CD4-positive, alpha-beta T cell treated with Interleukin-4 for 1 hour (primary cell): ENCODE results near the gene RPS15A.
"Not testable (repeated sequence)": the region's sequence is repeated elsewhere in the genome, so short reads cannot be mapped to it uniquely, and the experiment has no call there.

ENCODE experiments used
- DNase-seq, 2 donors: peaks; one replicate each; pipeline ENCODE4 v3.0.0-alpha.2; 2020 to 2022

Gene RPS15A

DNA sequence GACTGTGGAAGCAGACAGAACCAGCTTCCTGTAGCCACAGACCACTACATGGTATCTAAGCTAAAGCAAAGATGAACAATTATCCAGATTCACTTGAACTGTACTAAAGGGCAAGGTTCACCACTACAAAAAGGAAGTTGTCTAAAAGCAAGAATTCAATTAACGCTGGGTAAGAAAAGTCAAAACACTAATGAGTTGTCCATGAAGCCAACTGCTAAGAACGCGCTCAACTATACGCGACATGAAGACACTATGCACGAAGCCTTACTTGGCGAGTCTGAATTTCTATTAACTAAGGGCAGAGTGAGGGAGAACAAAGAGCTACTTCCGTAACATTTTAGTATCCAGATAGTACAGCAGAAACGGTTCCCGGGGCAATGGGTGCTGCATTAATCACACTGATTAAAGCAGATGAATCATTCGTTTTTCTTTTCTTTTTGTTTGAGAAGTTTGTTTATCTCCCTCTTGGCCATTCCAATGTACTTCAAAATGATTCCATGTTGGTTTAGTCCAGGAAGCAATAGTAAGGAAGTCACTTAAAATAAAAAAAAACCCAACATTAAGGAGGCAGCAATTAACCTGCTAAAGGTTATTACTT is 2.8 kb upstream of the RPS15A start:
- no peak for DNase-seq

DNA sequence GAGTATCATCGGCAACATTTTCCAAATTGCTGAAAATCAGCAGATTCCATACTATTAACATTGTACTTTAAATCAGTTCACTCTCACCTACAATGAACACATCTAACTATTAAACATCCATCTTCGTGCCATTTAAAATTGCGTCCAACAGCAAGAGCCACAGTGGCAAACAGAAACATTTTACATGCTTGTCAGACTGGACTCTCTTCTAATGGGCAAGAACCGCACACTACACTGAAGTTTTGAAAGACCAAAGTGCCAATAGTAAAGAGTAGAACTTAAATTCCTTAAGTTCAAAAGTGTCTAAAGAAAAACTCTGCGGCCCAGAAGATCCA is 652 bp downstream of the RPS15A start:
- DNase-seq = no peak

DNA sequence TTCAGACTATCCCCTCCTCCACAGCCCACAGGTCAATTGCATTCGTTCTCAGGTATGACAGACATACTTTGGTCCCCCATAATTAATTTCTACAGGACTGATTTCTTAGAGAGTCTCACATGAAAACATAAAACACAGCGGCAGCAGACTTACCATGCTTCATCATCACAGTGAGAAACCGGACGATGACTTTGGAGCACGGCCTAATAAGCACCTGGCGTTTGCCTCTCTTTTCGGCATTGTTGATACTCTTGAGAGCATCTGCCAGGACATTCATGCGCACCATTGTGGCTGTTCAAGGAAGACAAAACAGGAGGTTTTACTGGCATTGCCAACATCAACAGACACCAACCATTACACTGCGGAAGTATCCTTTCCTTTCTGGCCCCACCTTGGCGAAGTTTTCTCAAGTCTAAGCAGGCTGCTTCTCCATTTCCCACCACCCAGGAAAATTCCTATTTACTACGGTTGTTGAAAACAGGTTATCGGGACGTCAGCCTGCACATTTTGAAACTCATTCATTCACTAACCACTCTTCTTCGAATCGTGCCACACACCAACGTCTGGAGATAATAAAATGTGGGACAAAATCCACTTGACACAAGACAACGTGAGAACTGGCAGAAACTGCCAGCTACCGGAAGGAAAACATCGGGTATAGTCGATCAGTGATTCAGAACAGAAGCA is 1.2 kb downstream of the RPS15A start:
- no peak for DNase-seq

- no peak for DNase-seq
These were observed 5.1 kb downstream of the RPS15A start for GRCh38 chr16:18784917-18785623.

DNA sequence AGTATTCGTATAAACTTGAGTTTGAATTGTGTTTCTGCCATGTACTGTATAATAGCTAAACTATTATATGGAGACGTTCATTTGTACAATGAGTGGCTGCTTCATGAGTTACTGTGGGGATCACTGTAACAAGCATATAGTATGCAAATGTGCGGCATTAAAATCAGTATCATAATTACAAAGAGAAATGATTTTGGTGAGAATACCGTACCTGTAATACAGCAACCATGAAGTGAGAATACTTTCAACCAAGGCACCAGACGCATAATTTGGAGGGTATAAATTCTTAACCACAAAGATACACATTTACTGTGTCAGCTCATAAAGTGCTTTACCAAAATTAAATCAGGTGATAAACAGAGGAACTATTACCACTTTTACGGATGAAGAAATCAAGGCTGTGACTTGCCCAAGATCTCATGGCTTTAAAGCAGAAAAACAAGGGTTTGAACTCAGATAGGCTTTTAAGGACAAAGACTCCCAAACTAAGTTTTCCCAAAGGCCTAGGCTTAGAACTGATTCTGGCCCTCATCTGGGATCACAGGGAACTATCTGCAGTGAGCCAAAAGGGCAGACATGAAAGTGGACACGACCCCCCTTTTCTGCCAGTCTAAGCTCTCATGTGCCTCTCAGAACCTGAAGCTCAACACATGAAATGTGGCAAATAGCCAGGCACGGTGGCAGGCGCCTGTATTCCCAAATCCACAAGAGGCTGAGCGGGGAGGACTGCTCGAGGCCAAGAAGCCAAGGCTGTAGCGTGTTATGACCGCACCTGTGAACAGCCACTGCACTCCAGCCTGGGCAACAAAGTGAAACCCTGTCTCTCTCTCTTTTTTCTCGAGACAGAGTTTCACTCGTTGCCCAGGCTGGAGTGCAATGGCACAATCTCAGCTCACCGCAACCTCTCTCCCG is 6.4 kb downstream of the RPS15A start:
- DNase-seq = no peak

- DNase-seq = peak in 1 of 2 donors; percentile 34
These were observed 7.3 kb downstream of the RPS15A start for GRCh38 chr16:18782697-18783429.

DNA sequence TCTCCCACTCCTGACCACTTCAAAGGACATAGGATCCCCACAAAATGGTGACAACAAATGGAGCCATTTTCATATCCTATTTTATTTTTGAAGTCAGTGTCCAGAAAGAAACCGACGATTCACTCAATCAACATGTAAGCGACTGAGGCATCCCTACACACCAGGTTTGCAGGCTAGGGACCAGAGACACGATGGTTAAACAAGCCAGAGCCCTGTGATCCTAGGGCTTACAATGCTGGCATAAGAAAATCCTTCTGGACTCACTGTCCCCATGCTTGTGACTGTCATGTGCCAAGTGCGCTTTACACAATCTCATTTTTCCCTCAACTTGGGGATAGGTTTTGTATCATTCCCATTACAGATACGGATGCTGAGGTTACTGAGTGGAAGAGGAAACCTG is 8.9 kb downstream of the RPS15A start:
- not testable (repeated sequence) for DNase-seq

GRCh38 chr16:18780460-18781026 is 9.6 kb downstream of the RPS15A start:
- not testable (repeated sequence) for DNase-seq

DNA sequence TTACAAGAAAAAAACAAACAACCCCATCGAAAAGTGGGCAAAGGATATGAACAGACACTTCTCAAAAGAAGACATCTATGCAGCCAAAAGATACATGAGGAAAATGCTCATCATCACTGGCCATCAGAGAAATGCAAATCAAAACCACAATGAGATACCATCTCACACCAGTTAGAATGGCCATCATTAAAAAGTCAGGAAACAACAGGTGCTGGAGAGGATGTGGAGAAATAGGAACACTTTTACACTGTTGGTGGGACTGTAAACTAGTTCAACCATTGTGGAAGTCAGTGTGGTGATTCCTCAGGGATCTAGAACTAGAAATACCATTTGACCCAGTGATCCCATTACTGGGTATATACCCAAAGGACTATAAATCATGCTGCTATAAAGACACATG is 12.5 kb downstream of the RPS15A start:
- DNase-seq = not testable (repeated sequence)

DNA sequence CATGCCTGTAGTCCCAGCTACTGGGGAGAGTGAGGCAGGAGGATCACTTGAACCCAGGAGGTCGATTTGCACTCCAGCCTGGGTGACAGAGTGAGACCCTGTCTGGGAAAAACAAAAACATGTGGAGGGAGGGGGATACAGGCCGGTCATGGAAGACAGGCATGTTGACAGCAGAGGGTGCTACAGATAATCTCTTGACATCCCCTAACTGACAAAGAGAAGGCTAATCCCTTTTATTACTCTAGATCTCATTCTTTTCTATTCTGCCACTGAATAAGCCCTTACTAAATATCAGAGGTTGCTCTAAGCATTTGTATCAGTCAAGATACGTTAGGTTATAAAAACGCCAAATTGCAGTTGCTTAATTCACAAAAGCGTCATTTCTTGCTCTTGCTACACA is 13.8 kb downstream of the RPS15A start:
- DNase-seq = not testable (repeated sequence)

DNA sequence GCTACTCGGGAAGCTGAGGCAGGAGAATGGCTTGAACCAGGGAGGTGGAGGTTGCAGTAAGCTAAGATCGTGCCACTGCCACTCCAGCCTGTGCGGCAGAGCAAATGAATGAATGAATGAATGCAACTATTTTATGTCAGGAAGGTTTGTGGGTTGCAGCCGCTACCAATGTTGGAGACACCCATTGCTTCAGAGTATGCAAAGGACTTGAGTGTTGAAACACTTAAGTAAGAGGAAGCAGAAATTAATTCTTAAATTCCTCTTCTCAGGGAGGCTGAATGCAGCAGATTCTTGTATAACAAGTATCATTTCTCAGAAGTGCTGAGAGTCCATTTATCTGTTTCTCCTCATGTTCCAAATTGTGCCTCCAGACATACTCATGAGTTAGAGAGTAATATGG is 15.5 kb downstream of the RPS15A start:
- DNase-seq = not testable (repeated sequence)

DNA sequence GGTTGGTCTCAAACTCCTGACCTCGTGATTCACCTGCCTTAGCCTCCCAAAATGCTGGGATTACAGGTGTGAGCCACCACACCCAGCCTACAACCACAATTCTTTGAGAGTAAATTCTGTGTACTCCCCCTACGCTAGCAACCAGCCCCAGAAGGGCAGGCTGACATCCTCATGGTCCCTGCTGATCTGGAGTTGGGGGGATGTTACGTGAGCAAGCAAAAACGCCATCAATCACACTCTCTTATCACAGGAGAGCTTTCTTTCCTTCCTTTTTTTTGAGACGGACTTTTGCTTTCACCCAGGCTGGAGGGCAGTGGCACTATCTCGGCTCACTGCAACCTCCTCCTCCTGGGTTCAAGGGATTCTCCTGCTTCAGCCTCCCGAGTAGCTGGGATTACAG is 18.0 kb downstream of the RPS15A start:
- not testable (repeated sequence) for DNase-seq

- not testable (repeated sequence) for DNase-seq
These were observed 19.7 kb downstream of the RPS15A start for GRCh38 chr16:18770336-18770962.

DNA sequence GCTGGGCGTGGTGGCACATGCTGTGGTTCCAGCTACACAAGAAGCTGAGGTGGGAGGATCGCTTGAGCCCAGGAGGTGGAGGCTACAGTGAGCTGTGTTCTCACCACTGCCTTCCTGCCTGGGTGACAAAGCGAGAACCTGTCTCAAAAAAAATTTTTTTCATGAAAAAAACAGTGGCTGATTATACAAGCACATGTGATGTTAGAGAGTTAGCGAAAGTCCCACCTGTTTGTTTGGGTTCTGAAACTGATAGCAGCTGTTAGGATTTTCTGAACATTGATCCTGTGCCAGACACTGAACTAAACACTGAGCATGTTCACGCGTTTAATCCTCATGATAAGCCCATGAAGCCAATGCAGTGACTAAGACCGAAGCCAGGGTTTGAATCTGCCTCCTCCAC is 22.9 kb downstream of the RPS15A start:
- peak; percentile 52 to 72 for DNase-seq

DNA sequence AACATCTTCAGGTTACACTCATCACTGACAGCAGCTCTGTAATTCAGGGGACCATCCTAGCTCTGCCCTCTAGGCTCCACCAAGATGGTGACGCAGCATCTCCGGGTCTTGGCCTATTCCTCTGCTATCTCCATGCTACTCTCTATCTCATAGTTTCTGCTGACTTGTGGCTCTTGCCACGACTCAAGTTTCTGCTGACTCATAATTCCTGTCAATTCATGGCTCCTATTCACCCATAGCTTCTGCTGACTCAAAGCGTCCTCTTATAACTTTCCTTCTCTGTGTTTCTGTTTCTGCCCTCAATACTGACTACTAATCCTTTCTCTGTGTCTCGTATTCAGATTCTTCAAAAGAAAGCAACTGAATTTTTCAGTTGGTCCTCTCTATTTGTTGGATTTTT is 27.4 kb downstream of the RPS15A start:
- DNase-seq = not testable (repeated sequence)

- DNase-seq = peak; percentile 72 to 78
These were observed 30.3 kb downstream of the RPS15A start for GRCh38 chr16:18759598-18760520.

DNA sequence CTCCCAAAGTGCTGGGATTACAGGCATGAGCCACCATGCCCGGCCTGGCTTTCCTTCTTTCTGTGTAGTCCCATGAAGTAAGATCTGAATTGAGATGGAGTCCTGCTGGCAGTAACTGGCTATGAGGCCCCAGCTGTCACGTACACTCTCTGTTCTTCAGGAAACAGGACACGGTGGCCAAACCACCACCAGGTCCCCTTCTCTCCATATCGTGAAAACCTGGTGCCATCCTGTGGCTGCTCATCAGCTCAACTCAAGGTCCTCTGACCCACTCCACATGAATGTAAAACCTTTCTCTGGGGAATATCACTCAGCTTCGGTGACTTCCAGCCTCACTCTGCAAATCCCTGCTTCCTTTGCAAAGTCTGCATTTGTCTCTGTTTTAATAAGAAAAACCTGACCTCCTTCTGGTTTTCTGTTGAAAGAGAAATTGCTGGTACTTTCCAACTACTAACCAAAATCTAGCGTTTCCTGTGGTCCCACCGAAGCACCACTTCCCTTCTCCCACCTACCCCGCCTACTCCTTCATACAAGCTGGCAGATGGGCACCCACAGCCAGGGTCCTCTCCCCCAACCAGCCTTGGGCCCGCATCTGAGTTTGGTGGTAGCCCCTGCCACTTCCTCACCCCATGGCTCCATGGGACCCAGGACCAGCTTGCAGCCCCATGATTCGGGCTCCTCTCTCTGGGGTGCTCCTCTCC is 32.0 kb downstream of the RPS15A start:
- DNase-seq = not testable (repeated sequence)

GRCh38 chr16:18756639-18757038 is 33.5 kb downstream of the RPS15A start:
- not testable (repeated sequence) for DNase-seq

GRCh38 chr16:18742870-18743269 is 47.3 kb downstream of the RPS15A start:
- not testable (repeated sequence) for DNase-seq

DNA sequence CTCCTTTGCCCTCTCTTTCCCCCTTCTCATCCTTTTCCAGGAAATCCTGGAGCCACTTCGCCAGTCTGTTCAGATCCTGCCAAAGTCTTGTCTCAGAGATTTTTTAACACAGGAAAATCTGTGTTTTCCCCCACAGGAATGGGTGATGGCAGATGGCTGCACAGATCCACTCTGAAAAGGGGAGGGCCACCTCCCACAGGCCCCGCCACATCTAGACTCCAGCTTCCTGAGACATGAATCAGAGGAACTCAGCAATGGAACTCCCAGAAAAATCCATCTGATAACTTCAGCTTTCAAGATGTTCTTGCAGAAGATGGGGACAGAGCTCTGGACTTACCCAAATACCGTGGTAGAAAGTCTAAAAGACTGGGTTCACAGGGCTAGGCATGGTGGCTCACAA is 50.1 kb downstream of the RPS15A start:
- DNase-seq = not testable (repeated sequence)
